HG02938 (cell line): ENCODE measurements around the gene LYST.
"Not testable (repeated sequence)": the region's sequence is repeated elsewhere in the genome, so short reads cannot be mapped to it uniquely, and the experiment has no call there.

ENCODE experiments used
- ATAC-seq: cut with Tn5 transposase; IDR thresholded peaks from one replicate; pipeline ENCODE4 v1.9.1; 2021; ENCODE audit warnings: mild to moderate bottlenecking, moderate library complexity; ENCODE audit not compliant: unreplicated experiment

The LYST gene

GRCh38 chr1:235766794-235767285 lies 99.9 kb downstream of the LYST start:
- no peak for ATAC-seq

GRCh38 chr1:235763962-235764361 lies 102.7 kb downstream of the LYST start:
- peak; percentile 51 for ATAC-seq

GRCh38 chr1:235759336-235759735 lies 107.4 kb downstream of the LYST start:
- no peak for ATAC-seq

- no peak for ATAC-seq
Measured at GRCh38 chr1:235758931-235759330, 107.8 kb downstream of the LYST start.

GRCh38 chr1:235757587-235758096 lies 109.1 kb downstream of the LYST start:
- ATAC-seq: no peak

GRCh38 chr1:235754186-235754585 lies 112.5 kb downstream of the LYST start:
- ATAC-seq: not testable (repeated sequence)

GRCh38 chr1:235749755-235750300 lies 116.9 kb downstream of the LYST start:
- ATAC-seq: no peak

- no peak for ATAC-seq
Measured at GRCh38 chr1:235748747-235749146, 118.0 kb downstream of the LYST start.

- ATAC-seq: no peak
Measured at GRCh38 chr1:235746245-235746644, 120.5 kb downstream of the LYST start.

GRCh38 chr1:235745503-235746136 lies 121.1 kb downstream of the LYST start:
- ATAC-seq: no peak

- ATAC-seq: no peak
Measured at GRCh38 chr1:235742914-235743599, 123.6 kb downstream of the LYST start.

GRCh38 chr1:235741294-235741693 lies 125.4 kb downstream of the LYST start:
- no peak for ATAC-seq

- ATAC-seq: no peak
Measured at GRCh38 chr1:235739631-235740030, 127.1 kb downstream of the LYST start.

GRCh38 chr1:235739124-235739523 lies 127.6 kb downstream of the LYST start:
- ATAC-seq: no peak

- no peak for ATAC-seq
Measured at GRCh38 chr1:235737751-235738150, 129.0 kb downstream of the LYST start.

- ATAC-seq: no peak
Measured at GRCh38 chr1:235736263-235736662, 130.4 kb downstream of the LYST start.

GRCh38 chr1:235735621-235736020 lies 131.1 kb downstream of the LYST start:
- no peak for ATAC-seq

- no peak for ATAC-seq
Measured at GRCh38 chr1:235734335-235734734, 132.4 kb downstream of the LYST start.

GRCh38 chr1:235730007-235730406 lies 136.7 kb downstream of the LYST start:
- ATAC-seq: no peak

GRCh38 chr1:235726557-235726956 lies 140.1 kb downstream of the LYST start:
- no peak for ATAC-seq

GRCh38 chr1:235725434-235725833 lies 141.3 kb downstream of the LYST start:
- no peak for ATAC-seq

- ATAC-seq: no peak
Measured at GRCh38 chr1:235724730-235725129, 142.0 kb downstream of the LYST start.
